K562 (cell line): ENCODE results near the gene HHIPL1. TPM values are rescaled to one million over a fixed set of nuclear protein-coding genes. Genes with fewer than 3 reads are reported as not detected.

Experiments used
- ATAC-seq: fragments of 200-7000 bp; cut with Tn5 transposase; 3 replicates; pipeline ENCODE4 v1.9.1; 2020; ENCODE audit warnings: moderate library complexity
- BruUV-seq: library from RNA; stranded (reverse); fragments of 400-500 nt; replicated peaks from 2 replicates; lab custom pipeline; 2021; lab: Mats Ljungman, UMichigan
- CTCF ChIA-PET: fragments of 300-600 bp; formaldehyde crosslinking; extraction: SDS; loops from one replicate; lab custom pipeline; 2021; ENCODE audit warnings: low intra/inter-chr PET ratio; lab: Yijun Ruan, JAX
- POLR2A ChIA-PET: fragments of 300-600, 350-650 bp; sonication (Branson Sonifier 250); formaldehyde crosslinking; extraction: SDS; loops from one replicate; lab custom pipeline; 2021; ENCODE audit warnings: antibody characterized with exemption, inconsistent platforms; lab: Yijun Ruan, JAX
- DNase-seq, 4 experiments: peaks; one replicate each; pipeline versions ENCODE4 v3.0.0 to v3.0.0-alpha.2; 2011 to 2018; ENCODE audit warnings: low spot score in 3 of 4, mixed read lengths in 3 of 4; ENCODE audit errors: extremely low read depth in 1 of 4
- FAIRE-seq: peaks from 2 replicates; lab custom pipeline; 2011; peaks lifted over from hg19 to GRCh38; lab: Jason Lieb, UNC
- H2AFZ ChIP-seq: 2 replicates; pipeline ENCODE4 v1.6.0; 2011; ENCODE audit warnings: low read depth, low read length, control low read depth, inconsistent platforms
- H3K27ac ChIP-seq: fragments of 200-600 bp; 3 replicates; pipeline ENCODE4 v1.8.0; 2011; ENCODE audit warnings: low read depth, mild to moderate bottlenecking, control low read depth, inconsistent platforms, low read length, moderate library complexity, mixed read lengths; ENCODE audit errors: extremely low read depth
- H3K27me3 ChIP-seq, 2 experiments: fragments of 300-600 bp in 1 of 2; 2 replicates in 1 of 2; 3 replicates in 1 of 2; pipeline versions ENCODE4 v1.6.0 to v1.8.0; 2011; ENCODE audit warnings: inconsistent platforms in 2 of 2, low read length in 2 of 2, mild to moderate bottlenecking in 1 of 2, mixed read lengths in 1 of 2, moderate library complexity in 1 of 2; ENCODE audit not compliant: control insufficient read depth in 2 of 2, insufficient read depth in 2 of 2
- H3K36me3 ChIP-seq: fragments of 300-600 bp; 3 replicates; pipeline ENCODE4 v1.8.0; 2011; ENCODE audit warnings: mild to moderate bottlenecking, low read length, inconsistent platforms; ENCODE audit not compliant: control insufficient read depth, insufficient read depth
- H3K4me1 ChIP-seq, 2 experiments: fragments of 200-600 bp in 1 of 2; replicated peaks in 1 of 2; 2 replicates in 1 of 2; 3 replicates in 1 of 2; pipeline versions ENCODE4 v1.5.1 to v1.8.0; 2011; ENCODE audit warnings: inconsistent platforms in 2 of 2, low read length in 2 of 2, mild to moderate bottlenecking in 1 of 2, mixed read lengths in 1 of 2, moderate library complexity in 1 of 2; ENCODE audit not compliant: control insufficient read depth in 2 of 2, insufficient read depth in 2 of 2
- H3K4me2 ChIP-seq: 2 replicates; pipeline ENCODE4 v1.6.1; 2011; ENCODE audit warnings: low read length, control low read depth, inconsistent platforms, mixed read lengths; ENCODE audit not compliant: insufficient read depth
- H3K4me3 ChIP-seq: fragments of 200-600 bp; sonication (generic), shearing (Covaris generic); 2 replicates; pipeline ENCODE4 v1.5.1; 2016; ENCODE audit warnings: control low read depth, inconsistent platforms
- H3K79me2 ChIP-seq: fragments of 200-600 bp; 3 replicates; pipeline ENCODE4 v1.8.0; 2011; ENCODE audit warnings: low read length, inconsistent platforms; ENCODE audit not compliant: control insufficient read depth, insufficient read depth
- H3K9ac ChIP-seq, 2 experiments: 2 replicates each; pipeline versions ENCODE4 v1.6.0 to v1.6.1; 2011; ENCODE audit warnings: low read depth in 2 of 2, low read length in 2 of 2, control low read depth in 1 of 2, inconsistent platforms in 1 of 2, mild to moderate bottlenecking in 1 of 2, mixed read lengths in 1 of 2; ENCODE audit not compliant: insufficient read depth in 1 of 2
- H3K9me1 ChIP-seq: one replicate; pipeline ENCODE4 v1.6.0; 2011; ENCODE audit warnings: inconsistent platforms, mild to moderate bottlenecking, low read length, moderate library complexity; ENCODE audit not compliant: control insufficient read depth, insufficient read depth
- H3K9me3 ChIP-seq: replicated peaks from 2 replicates; pipeline ENCODE4 v1.5.1; 2011; ENCODE audit warnings: low read depth, low read length, inconsistent platforms; ENCODE audit not compliant: control insufficient read depth, insufficient read depth
- H4K20me1 ChIP-seq: replicated peaks from 2 replicates; pipeline ENCODE4 v1.6.1; 2011; ENCODE audit warnings: low read length, inconsistent platforms, mixed read lengths; ENCODE audit not compliant: control insufficient read depth, insufficient read depth
- CC2D1A ChIP-seq: fragments of 450-650 bp; IDR thresholded peaks from 2 replicates; pipeline ENCODE4 v1.6.1; 2017; ENCODE audit warnings: mild to moderate bottlenecking
- GATAD2B ChIP-seq: fragments of 450-650 bp; IDR thresholded peaks from 2 replicates; pipeline ENCODE4 v1.6.1; 2017; ENCODE audit warnings: mild to moderate bottlenecking, borderline replicate concordance
- GTF2F1 ChIP-seq: IDR thresholded peaks from 2 replicates; pipeline ENCODE4 v1.6.1; 2011; ENCODE audit warnings: low read depth, low read length, improper control_type of control experiment
- IRF2 ChIP-seq: sonication (generic); formaldehyde crosslinking; IDR thresholded peaks from 2 replicates; pipeline ENCODE4 v1.8.1; 2022; ENCODE audit warnings: mild to moderate bottlenecking, missing genetic modification reagents
- L3MBTL2 ChIP-seq: fragments of 450-650 bp; IDR thresholded peaks from 2 replicates; pipeline ENCODE4 v1.6.1; 2016; ENCODE audit warnings: mild to moderate bottlenecking, moderate library complexity
- MCM7 ChIP-seq, 2 experiments: fragments of 450-650 bp; IDR thresholded peaks; 2 replicates each; pipeline ENCODE4 v1.6.1; 2016 to 2018
- NR1H2 ChIP-seq: sonication (generic); formaldehyde crosslinking; IDR thresholded peaks from 2 replicates; pipeline ENCODE4 v1.4.0; 2020; ENCODE audit warnings: mild to moderate bottlenecking, missing genetic modification reagents
- NR4A1 ChIP-seq, 2 experiments: fragments of 250-450 bp in 1 of 2; fragments of 450-650 bp in 1 of 2; sonication (Bioruptor Pico) in 1 of 2; IDR thresholded peaks; 2 replicates each; pipeline versions ENCODE4 v1.4.0 to v1.6.1; 2016 to 2020; ENCODE audit warnings: mild to moderate bottlenecking in 2 of 2, missing compliant biosample characterization in 1 of 2, missing genetic modification characterization in 1 of 2, moderate library complexity in 1 of 2
- NRF1 ChIP-seq, 2 experiments: fragments of 450-650 bp; IDR thresholded peaks in 1 of 2; conservative IDR thresholded peaks in 1 of 2; 2 replicates each; pipeline ENCODE4 v1.6.1; 2014; ENCODE audit warnings: mild to moderate bottlenecking in 2 of 2
- RBFOX2 ChIP-seq: fragments of 200-400 bp; formaldehyde crosslinking; IDR thresholded peaks from 2 replicates; pipeline ENCODE4 v1.6.1; 2017; ENCODE audit warnings: low read depth, mild to moderate bottlenecking, low read length, moderate library complexity
- SFPQ ChIP-seq: fragments of 200-400 bp; formaldehyde crosslinking; IDR thresholded peaks from 2 replicates; pipeline ENCODE4 v1.6.1; 2017; ENCODE audit warnings: mild to moderate bottlenecking, low read depth, low read length, moderate library complexity
- ZBTB8A ChIP-seq: fragments of 450-650 bp; IDR thresholded peaks from 2 replicates; pipeline ENCODE4 v1.6.1; 2018; ENCODE audit warnings: mild to moderate bottlenecking, moderate library complexity; ENCODE audit not compliant: partially characterized antibody
- ZBTB9 ChIP-seq: fragments of 450-650 bp; formaldehyde crosslinking; IDR thresholded peaks from 2 replicates; pipeline ENCODE4 v1.4.0; 2020; ENCODE audit warnings: mild to moderate bottlenecking, moderate library complexity
- ZNF551 ChIP-seq: fragments of 250-450 bp; sonication (Bioruptor Pico); IDR thresholded peaks from 2 replicates; pipeline ENCODE4 v1.5.0; 2021; ENCODE audit warnings: mild to moderate bottlenecking, moderate library complexity
- WGBS: fragments of 100-300 bp; shearing (Covaris generic); methylation state at CpG from one replicate; pipeline ENCODE4 v1.1.6; 2016; ENCODE audit warnings: low coverage, mixed read lengths; ENCODE audit not compliant: insufficient coverage; ENCODE audit errors: missing lambda C conversion rate; 5-methylcytosine and 5-hydroxymethylcytosine counted together
- in situ Hi-C: fragments of 300-500 bp; cut with MboI; formaldehyde crosslinking; loops from 4 replicates; pipeline ENCODE4 v1.15.0; 2018; ENCODE audit warnings: inconsistent platforms, mixed read lengths
- intact Hi-C: fragments of 100-400 bp; cut with micrococcal nuclease; formaldehyde crosslinking; loops from 2 replicates; pipeline ENCODE4 v1.14.2; 2022
- polyA plus RNA-seq, 8 experiments: library from polyadenylated mRNA; depleted of rRNA in 4 of 8; stranded (reverse) in 5 of 8; unstranded in 3 of 8; fragments of >200 nt; fragmentation: Nextera tagmentation in 2 of 8; fragmentation: Illumina TruSeq in 1 of 8; extraction: Ambion mirVana in 2 of 8; extraction: Trizol in 1 of 8; gene quantifications; 2 replicates each; pipeline versions ENCODE4 v1.2.1 to v1.2.3, GENCODE V29; 2011 to 2014; ENCODE audit warnings: inconsistent platforms in 1 of 8, missing spikeins in 1 of 8
- total RNA-seq, 7 experiments: library from RNA; depleted of rRNA in 6 of 7; stranded (reverse); fragments of >200 nt in 6 of 7; fragmentation: Illumina TruSeq in 2 of 7; extraction: Trizol in 2 of 7; gene quantifications; 2 replicates each; pipeline versions ENCODE4 v1.2.1 to v1.2.3, GENCODE V29; 2011 to 2021; ENCODE audit warnings: low replicate concordance in 1 of 7
- TF ChIP-seq, protein P1 (sequence below): sonication (generic); formaldehyde crosslinking; IDR thresholded peaks from 2 replicates; pipeline ENCODE4 v1.8.0; 2023; ENCODE audit warnings: mild to moderate bottlenecking, missing genetic modification reagents

HHIPL1 gene
- total and polyA plus RNA-seq, 9 of the 15 experiments (the other 6 are each of a cell fraction or from before 2014, with no cell fraction given) = not detected

- WGBS = 60% methylated on average over 7 of the region's 8 CpGs
- TF ChIP-seq MCM7 (IDR thresholded peaks at IDR 0.05) (no peak), ZBTB9 (CRISPR knock-in tag) (no peak), ZNF551 (CRISPR knock-in tag) (no peak), SFPQ (no peak), ZBTB8A (no peak), GTF2F1 (no peak), RBFOX2 (no peak), NR1H2 (CRISPR knock-in tag) (no peak), GATAD2B (no peak), NR4A1 (CRISPR knock-in tag; IDR thresholded peaks at IDR 0.05) (no peak), NR4A1 (tag; IDR thresholded peaks at IDR 0.05) (no peak), CC2D1A (no peak), L3MBTL2 (no peak), NRF1 (conservative IDR thresholded peaks at IDR 0.05 in 1 of 2, IDR thresholded peaks at IDR 0.05 in 1 of 2) (no peak), IRF2 (CRISPR knock-in tag) (no peak)
- TF ChIP-seq, protein P1, sequence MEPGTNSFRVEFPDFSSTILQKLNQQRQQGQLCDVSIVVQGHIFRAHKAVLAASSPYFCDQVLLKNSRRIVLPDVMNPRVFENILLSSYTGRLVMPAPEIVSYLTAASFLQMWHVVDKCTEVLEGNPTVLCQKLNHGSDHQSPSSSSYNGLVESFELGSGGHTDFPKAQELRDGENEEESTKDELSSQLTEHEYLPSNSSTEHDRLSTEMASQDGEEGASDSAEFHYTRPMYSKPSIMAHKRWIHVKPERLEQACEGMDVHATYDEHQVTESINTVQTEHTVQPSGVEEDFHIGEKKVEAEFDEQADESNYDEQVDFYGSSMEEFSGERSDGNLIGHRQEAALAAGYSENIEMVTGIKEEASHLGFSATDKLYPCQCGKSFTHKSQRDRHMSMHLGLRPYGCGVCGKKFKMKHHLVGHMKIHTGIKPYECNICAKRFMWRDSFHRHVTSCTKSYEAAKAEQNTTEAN (CRISPR knock-in tag) = no peak
- Histone ChIP-seq H3K9ac (no peak overlapping the region; a peak in 1 of 4 replicates), H4K20me1 (0 out of 2 replicates have a peak, but pooled peaks cover 2% of the 10 kb centered on the region), H3K79me2 (no peaks in the 10 kb centered on the region), H3K4me1 (peaks cover 0 to 3% of the 10 kb centered on the region in 2 experiments; a peak in 3 of 5 replicates), H3K4me2 (no peak overlapping the region), H3K4me3 (no peak overlapping the region), H3K27me3 (peaks cover 3 to 6% of the 10 kb centered on the region in 2 experiments; a peak in 2 of 5 replicates), H3K36me3 (no peaks in the 10 kb centered on the region), H3K9me3 (no peaks in the 10 kb centered on the region), H3K9me1 (no peaks in the 10 kb centered on the region), H2AFZ (no peak overlapping the region), H3K27ac (no peak overlapping the region)
- in situ Hi-C loops (no loop called here), intact Hi-C loops (no loop called here)
- FAIRE-seq (no peak), DNase-seq (no peak), ATAC-seq (no peak)
- BruUV-seq = no TSS peak
- CTCF ChIA-PET = no interaction called here
- POLR2A ChIA-PET = interaction anchor here (1.0 kb wide), 1 partner anchor 105 kb away, joined by 4 read pairs; no protein-coding TSS in a partner anchor
Measured at GRCh38 chr14:99612738-99613330, 32.1 kb upstream of the HHIPL1 start.
